Spleen (tissue), 7 donors: ENCODE measurements around the gene PRSS8.

Experiments
- POLR2A ChIP-seq, 3 donors: fragments of 450-650 bp; IDR thresholded peaks; one replicate each; pipeline ENCODE4 v1.5.1; 2017; ENCODE audit warnings: antibody characterized with exemption in 3 of 3, mild to moderate bottlenecking in 1 of 3
- POLR2AphosphoS5 ChIP-seq, 3 donors: sonication (generic); formaldehyde crosslinking; IDR thresholded peaks; one replicate each; pipeline ENCODE4 v1.5.1; 2017; ENCODE audit warnings: antibody characterized with exemption in 3 of 3
- TF ChIP-seq, protein P1 (sequence below), 11 experiments: fragments of 200-600 bp in 7 of 11; fragments of 450-650 bp in 4 of 11; sonication (generic) in 4 of 11; IDR thresholded peaks in 8 of 11; conservative IDR thresholded peaks in 3 of 11; 1 replicate in 7 of 11; 2 replicates in 4 of 11; pipeline versions ENCODE4 v1.4.0 to v1.8.0; 2016 to 2021; ENCODE audit warnings: antibody characterized with exemption in 11 of 11, inconsistent platforms in 4 of 11, mild to moderate bottlenecking in 1 of 11
- donor health status: DM: no; HTN: no; CAD: no; lungs with moderate emphysema.
- donor health status: DM: no; HTN: no; CAD: no.
- donor health status: DM: no; HTN: no; CAD: no.

GRCh38 chr16:31107465-31107867 is 28.1 kb downstream of the PRSS8 start:
- TF ChIP-seq, protein P1, sequence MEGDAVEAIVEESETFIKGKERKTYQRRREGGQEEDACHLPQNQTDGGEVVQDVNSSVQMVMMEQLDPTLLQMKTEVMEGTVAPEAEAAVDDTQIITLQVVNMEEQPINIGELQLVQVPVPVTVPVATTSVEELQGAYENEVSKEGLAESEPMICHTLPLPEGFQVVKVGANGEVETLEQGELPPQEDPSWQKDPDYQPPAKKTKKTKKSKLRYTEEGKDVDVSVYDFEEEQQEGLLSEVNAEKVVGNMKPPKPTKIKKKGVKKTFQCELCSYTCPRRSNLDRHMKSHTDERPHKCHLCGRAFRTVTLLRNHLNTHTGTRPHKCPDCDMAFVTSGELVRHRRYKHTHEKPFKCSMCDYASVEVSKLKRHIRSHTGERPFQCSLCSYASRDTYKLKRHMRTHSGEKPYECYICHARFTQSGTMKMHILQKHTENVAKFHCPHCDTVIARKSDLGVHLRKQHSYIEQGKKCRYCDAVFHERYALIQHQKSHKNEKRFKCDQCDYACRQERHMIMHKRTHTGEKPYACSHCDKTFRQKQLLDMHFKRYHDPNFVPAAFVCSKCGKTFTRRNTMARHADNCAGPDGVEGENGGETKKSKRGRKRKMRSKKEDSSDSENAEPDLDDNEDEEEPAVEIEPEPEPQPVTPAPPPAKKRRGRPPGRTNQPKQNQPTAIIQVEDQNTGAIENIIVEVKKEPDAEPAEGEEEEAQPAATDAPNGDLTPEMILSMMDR (IDR thresholded peaks at IDR 0.05 in 8 of 11, conservative IDR thresholded peaks at IDR 0.05 in 3 of 11): no peak
- TF ChIP-seq POLR2A (IDR thresholded peaks at IDR 0.05) (no peak), POLR2AphosphoS5 (IDR thresholded peaks at IDR 0.05) (no peak)
